ENCODE results near the gene FLAD1.
"Not testable (repeated sequence)": the region's sequence is repeated elsewhere in the genome, so short reads cannot be mapped to it uniquely, and the experiment has no call there.

The FLAD1 gene

DNA sequence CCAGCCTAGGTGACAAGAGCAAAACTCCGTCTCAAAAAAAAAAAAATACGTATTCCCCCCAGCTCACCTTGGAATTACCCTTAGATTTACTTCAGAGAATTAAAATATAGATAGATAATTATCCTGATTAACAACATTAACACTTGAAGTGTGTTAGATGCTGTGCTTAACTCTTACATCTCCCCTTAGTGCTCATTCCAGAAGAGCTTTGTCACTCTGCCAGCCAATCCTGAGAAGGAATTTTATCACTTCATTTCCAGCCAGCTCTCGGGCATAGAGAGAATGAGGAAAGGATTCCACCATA, 11.0 kb upstream of the FLAD1 start:
- peak overlapping the region; percentile 93 for H3K4me3 ChIP-seq (ENCODE audit: low read length)
- H3K4me1 ChIP-seq (ENCODE audit: insufficient read depth, low read length) = peaks cover 26% of the 10 kb centered on the region
- H3K36me3 ChIP-seq (ENCODE audit: insufficient read depth, low read depth, low read length) = peaks cover 14% of the 10 kb centered on the region
- peak overlapping the region; percentile 93; the same call in 1 of the 2 replicates for H3K9ac ChIP-seq (ENCODE audit: low read depth, low read length)
- no peaks in the 10 kb centered on the region for H3K27me3 ChIP-seq (ENCODE audit: insufficient read depth, low read length)
- no peaks in the 10 kb centered on the region for H3K9me3 ChIP-seq (ENCODE audit: insufficient read depth, low read depth, low read length)
- H3K27ac ChIP-seq (ENCODE audit: low read length) = peak overlapping the region; percentile 98

DNA sequence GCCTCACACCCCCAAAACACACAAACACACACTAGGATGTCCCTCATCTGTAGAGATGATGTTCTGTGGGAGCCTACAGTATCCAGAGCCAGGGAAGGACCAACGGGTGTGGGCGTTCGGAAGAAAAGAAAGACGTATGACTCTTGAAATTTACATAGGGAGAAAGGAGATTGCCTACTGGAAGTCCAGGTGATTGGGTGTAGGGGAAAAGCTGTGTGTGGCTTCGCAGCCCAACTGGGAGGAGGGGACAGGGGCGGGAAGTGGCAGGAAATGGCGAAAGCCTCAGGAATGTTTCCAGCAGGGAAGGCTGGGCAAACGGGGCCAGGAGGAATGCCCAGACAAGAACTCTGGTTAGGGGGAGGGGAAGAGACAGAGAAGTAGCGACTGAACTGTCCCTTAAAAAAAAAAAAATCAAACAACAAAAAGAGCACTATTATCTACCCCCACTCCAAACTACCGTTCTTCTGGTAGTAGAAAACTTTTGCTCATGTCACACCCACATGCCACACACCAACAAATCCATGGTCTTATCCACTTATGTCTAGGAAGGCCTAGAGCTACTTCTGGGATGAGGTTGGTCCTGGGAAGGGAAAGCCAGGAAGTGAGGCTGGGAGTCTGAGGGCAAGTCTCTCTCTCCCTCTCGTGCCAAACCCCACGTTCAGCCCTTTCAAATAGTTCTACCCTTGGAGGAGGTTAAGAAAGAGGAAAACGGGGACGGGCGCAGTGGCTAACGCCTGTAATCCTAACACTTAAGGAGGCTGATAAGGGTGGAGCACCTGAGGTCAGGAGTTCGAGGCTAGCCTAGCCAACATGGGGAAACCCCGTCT, 10.4 kb upstream of the FLAD1 start:
- Histone ChIP-seq H3K9ac (ENCODE audit: low read depth, low read length) (peak overlapping the region; percentile 93), H3K27me3 (ENCODE audit: insufficient read depth, low read length) (no peaks in the 10 kb centered on the region), H3K27ac (ENCODE audit: low read length) (peak overlapping the region; percentile 98), H3K4me3 (ENCODE audit: low read length) (peak overlapping the region; percentile 93), H3K9me3 (ENCODE audit: insufficient read depth, low read depth, low read length) (no peaks in the 10 kb centered on the region), H3K36me3 (ENCODE audit: insufficient read depth, low read depth, low read length) (peaks cover 14% of the 10 kb centered on the region), H3K4me1 (ENCODE audit: insufficient read depth, low read length) (peaks cover 26% of the 10 kb centered on the region)

DNA sequence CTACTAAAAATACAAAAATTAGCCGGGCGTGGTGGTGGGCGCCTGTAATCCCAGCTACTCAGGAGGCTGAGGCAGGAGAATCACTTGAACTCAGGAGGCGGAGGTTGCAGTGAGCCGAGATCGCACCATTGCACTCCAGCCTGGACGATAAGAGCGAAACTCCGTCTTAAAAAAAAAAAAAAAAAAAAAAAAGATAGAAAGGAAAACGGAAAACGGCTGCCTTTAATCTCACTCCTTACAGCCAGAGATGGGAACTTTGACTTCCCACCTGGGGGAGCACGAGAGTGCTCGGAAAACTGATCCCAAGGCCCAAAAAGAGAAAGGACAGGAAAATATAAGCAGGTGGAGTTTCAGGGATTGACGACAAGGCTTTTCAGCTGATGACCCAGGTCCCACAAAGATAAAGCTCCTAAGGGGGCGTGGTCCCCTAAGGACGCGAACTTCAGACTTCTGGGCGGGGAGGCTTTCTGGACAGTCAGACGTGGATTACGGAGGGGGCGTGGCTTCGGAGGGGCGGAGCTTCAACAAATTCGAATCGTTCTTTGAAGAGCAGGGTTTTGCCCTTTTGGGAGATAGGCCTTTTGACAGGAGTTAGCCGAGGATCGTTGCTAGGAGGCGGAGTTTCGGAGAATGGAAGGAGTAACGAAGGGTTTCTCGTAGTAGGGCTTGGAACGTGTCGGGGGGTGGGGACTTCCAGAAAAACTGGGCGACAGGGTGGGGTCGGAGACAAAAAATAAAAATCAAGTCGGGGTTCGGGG, 9.6 kb upstream of the FLAD1 start:
- Histone ChIP-seq H3K27me3 (ENCODE audit: insufficient read depth, low read length) (no peaks in the 10 kb centered on the region), H3K9me3 (ENCODE audit: insufficient read depth, low read depth, low read length) (no peaks in the 10 kb centered on the region), H3K9ac (ENCODE audit: low read depth, low read length) (peak overlapping the region; percentile 93), H3K27ac (ENCODE audit: low read length) (peak overlapping the region; percentile 98), H3K36me3 (ENCODE audit: insufficient read depth, low read depth, low read length) (peaks cover 15% of the 10 kb centered on the region), H3K4me3 (ENCODE audit: low read length) (peak overlapping the region; percentile 93), H3K4me1 (ENCODE audit: insufficient read depth, low read length) (peaks cover 26% of the 10 kb centered on the region)

DNA sequence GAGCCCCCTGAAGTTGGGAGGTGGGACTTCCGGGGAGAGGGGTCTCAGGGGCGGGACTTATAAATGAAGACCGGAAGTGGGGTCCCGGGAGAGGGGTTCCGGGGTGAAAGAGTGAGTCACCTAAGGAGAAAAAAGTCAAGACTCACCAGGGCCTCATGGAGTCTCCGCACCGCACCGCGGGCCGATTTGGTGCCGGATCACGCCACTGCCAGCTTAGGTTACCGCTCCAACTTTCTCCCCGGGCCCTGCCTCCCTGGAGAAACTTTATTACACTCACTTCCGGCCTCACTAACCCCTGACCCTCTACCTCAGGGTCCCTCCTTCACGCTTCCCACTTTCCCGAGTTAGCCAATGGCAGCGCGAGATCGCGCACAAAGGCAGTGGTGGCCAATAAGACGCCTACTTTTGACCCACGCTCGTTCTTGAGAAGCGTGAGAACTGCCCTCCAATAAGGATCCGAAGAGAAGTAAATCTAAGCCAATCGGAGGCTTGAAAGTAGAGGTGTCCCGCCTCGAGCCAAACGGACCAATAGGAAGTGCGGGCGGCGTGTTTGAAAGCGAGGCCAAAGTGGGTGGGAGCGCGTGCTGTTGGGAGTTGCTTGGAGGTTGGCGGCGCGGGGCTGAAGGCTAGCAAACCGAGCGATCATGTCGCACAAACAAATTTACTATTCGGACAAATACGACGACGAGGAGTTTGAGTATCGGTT, 8.9 kb upstream of the FLAD1 start, which contains the start of gene CKS1B:
Gene CKS1B (plus strand): TSS at position 580 of the 706 bp plus-strand sequence. CDS start 65 bp downstream, at position 645.
- Histone ChIP-seq H3K36me3 (ENCODE audit: insufficient read depth, low read depth, low read length) (peaks cover 19% of the 10 kb centered on the region), H3K9me3 (ENCODE audit: insufficient read depth, low read depth, low read length) (no peaks in the 10 kb centered on the region), H3K9ac (ENCODE audit: low read depth, low read length) (peak within 1 kb of the TSS; percentile 93), H3K27me3 (ENCODE audit: insufficient read depth, low read length) (no peaks in the 10 kb centered on the region), H3K27ac (ENCODE audit: low read length) (peak within 1 kb of the TSS; percentile 98), H3K4me3 (ENCODE audit: low read length) (peak within 1 kb of the TSS; percentile 93), H3K4me1 (ENCODE audit: insufficient read depth, low read length) (peaks cover 22% of the 10 kb centered on the region)

DNA sequence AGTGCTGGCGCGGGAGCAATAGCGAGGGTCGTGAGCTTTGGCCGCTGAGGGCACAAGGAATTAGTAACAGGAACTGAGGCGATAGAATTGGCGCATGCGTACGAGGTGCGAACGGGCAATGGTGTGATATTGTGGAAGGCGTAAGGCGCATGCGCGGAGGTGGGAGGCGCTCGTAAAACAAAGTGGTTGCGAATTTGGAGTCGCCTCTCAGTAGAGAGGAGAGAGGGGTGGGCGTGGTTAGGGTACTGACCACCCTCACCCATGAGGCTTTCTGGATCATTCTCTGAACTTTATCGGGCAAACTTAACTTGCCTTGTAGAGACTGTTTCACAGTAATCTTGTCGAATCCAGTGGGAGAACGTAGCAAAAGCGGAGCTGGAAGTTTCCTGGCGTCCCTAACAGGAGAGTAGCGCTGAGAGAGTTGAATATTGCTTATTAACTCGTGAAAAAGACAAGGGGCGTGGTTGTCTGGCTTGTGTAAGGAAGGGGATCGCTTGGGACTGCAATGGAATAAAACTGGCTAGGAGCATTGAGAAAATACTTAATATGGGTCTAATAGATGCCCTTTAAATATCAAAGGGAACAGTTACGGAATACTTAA, 8.2 kb upstream of the FLAD1 start:
- Histone ChIP-seq H3K4me1 (ENCODE audit: insufficient read depth, low read length) (peaks cover 21% of the 10 kb centered on the region), H3K9ac (ENCODE audit: low read depth, low read length) (peak overlapping the region; percentile 93)

DNA sequence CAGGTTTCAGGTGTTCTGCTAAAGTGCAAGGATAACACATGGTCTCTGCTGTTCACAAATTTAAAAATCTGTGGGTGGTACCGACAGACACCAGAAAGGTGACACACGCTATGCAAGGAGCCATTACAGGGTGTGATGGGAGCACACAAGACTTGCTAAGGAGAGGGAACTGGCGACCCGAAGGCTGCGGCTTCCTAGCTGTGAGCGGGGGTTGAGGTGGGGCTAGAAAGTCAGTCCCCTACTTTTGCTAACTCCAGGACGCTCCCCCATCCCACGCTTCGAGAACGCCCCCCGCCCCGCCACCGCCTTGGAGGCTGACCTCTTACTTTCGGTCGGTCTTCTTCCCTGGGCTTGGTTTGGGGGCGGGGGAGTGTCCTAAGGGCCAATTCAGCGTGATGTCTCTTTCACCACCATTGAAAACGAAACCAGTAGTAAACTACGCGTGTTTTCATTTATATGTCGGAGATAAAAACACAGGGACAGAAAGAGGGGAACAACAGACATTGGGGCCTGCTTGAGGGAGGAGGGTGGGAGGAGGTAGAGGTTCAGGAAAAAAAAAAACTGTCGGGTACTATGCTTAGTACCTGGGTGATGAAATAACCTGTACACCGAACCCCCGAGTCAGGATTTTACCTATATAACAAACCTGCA, 7.6 kb upstream of the FLAD1 start:
- Histone ChIP-seq H3K4me1 (ENCODE audit: insufficient read depth, low read length) (peaks cover 21% of the 10 kb centered on the region), H3K27ac (ENCODE audit: low read length) (peak overlapping the region; percentile 32), H3K36me3 (ENCODE audit: insufficient read depth, low read depth, low read length) (peaks cover 29% of the 10 kb centered on the region), H3K4me3 (ENCODE audit: low read length) (peak overlapping the region; percentile 93), H3K9ac (ENCODE audit: low read depth, low read length) (peak overlapping the region; percentile 93), H3K27me3 (ENCODE audit: insufficient read depth, low read length) (no peaks in the 10 kb centered on the region), H3K9me3 (ENCODE audit: insufficient read depth, low read depth, low read length) (no peaks in the 10 kb centered on the region)

More for the DNA sequence above, 8.2 kb upstream of the FLAD1 start:
- Histone ChIP-seq H3K36me3 (ENCODE audit: insufficient read depth, low read depth, low read length) (peaks cover 26% of the 10 kb centered on the region), H3K4me3 (ENCODE audit: low read length) (peak overlapping the region; percentile 93), H3K9me3 (ENCODE audit: insufficient read depth, low read depth, low read length) (no peaks in the 10 kb centered on the region), H3K27ac (ENCODE audit: low read length) (peak overlapping the region; percentile 32), H3K27me3 (ENCODE audit: insufficient read depth, low read length) (no peaks in the 10 kb centered on the region)

DNA sequence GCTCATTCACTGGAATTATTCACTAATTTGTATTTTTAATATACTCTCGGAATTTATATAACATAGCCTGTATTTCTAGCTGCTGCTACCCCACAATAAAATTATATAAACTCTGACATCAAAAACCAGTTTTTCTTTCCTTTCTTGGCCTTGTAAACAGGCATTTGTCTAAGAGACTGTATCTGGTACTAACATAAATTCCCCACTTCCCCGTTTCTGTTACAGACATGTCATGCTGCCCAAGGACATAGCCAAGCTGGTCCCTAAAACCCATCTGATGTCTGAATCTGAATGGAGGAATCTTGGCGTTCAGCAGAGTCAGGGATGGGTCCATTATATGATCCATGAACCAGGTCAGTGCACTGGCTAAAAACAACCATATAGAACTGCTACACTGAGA, 5.4 kb upstream of the FLAD1 start:
- H3K27ac ChIP-seq (ENCODE audit: low read length); H3K4me3 ChIP-seq (ENCODE audit: low read length); H3K9me3 ChIP-seq (ENCODE audit: insufficient read depth, low read depth, low read length); H3K27me3 ChIP-seq (ENCODE audit: insufficient read depth, low read length); H3K9ac ChIP-seq (ENCODE audit: low read depth, low read length): not testable (repeated sequence)
- peaks cover 34% of the 10 kb centered on the region for H3K36me3 ChIP-seq (ENCODE audit: insufficient read depth, low read depth, low read length)
- H3K4me1 ChIP-seq (ENCODE audit: insufficient read depth, low read length) = peaks cover 15% of the 10 kb centered on the region; the same call in 1 of the 2 replicates

DNA sequence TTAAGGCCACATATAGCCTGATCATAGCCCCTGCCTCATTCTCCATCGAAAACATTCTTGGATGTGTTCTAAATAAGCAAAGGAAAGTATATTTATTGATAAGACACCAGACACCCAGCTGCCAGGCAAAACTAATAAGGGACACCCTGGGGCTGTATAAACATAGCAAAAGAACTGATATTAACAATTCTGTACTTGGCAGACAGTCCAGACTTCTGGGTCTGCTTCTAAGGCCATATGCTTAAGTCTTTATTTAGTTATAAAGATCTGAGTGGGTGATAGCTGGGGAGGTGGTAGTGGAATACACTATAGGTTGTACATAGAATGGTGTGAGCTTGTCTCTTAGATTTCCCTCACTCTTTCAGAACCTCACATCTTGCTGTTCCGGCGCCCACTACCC, 4.8 kb upstream of the FLAD1 start:
- H3K9ac ChIP-seq (ENCODE audit: low read depth, low read length) = no peak overlapping the region
- no peaks in the 10 kb centered on the region for H3K27me3 ChIP-seq (ENCODE audit: insufficient read depth, low read length)
- no peak overlapping the region for H3K27ac ChIP-seq (ENCODE audit: low read length)
- peaks cover 11% of the 10 kb centered on the region; the same call in 1 of the 2 replicates for H3K4me1 ChIP-seq (ENCODE audit: insufficient read depth, low read length)
- H3K9me3 ChIP-seq (ENCODE audit: insufficient read depth, low read depth, low read length) = no peaks in the 10 kb centered on the region
- peaks cover 34% of the 10 kb centered on the region for H3K36me3 ChIP-seq (ENCODE audit: insufficient read depth, low read depth, low read length)
- no peak overlapping the region for H3K4me3 ChIP-seq (ENCODE audit: low read length)

DNA sequence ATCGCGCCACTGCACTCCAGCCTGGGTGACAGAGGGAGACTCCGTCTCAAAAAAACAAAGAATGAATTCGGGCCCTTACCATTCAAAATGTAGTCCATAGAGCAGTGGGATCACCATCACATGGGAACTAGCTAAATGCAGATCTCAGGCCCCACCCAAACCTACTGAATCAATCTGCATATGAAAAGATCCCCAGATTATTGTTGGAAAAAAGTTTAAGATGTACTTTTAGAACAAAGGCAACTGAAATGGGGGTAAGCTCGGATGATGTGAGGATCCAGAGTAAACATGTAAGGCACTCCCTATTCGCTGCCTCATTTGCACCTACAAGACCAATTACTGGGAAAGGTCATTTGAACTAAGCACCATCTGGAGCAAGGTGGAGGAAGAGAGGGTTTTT, 803 bp upstream of the FLAD1 start:
- H3K4me3 ChIP-seq (ENCODE audit: low read length) = peak overlapping the region; percentile 91
- H3K4me1 ChIP-seq (ENCODE audit: insufficient read depth, low read length) = peaks cover 6% of the 10 kb centered on the region; the same call in 1 of the 2 replicates
- H3K27me3 ChIP-seq (ENCODE audit: insufficient read depth, low read length) = no peaks in the 10 kb centered on the region
- H3K9ac ChIP-seq (ENCODE audit: low read depth, low read length) = peak overlapping the region; percentile 96
- H3K36me3 ChIP-seq (ENCODE audit: insufficient read depth, low read depth, low read length) = peaks cover 53% of the 10 kb centered on the region
- H3K9me3 ChIP-seq (ENCODE audit: insufficient read depth, low read depth, low read length) = no peaks in the 10 kb centered on the region
- peak overlapping the region; percentile 80 for H3K27ac ChIP-seq (ENCODE audit: low read length)

DNA sequence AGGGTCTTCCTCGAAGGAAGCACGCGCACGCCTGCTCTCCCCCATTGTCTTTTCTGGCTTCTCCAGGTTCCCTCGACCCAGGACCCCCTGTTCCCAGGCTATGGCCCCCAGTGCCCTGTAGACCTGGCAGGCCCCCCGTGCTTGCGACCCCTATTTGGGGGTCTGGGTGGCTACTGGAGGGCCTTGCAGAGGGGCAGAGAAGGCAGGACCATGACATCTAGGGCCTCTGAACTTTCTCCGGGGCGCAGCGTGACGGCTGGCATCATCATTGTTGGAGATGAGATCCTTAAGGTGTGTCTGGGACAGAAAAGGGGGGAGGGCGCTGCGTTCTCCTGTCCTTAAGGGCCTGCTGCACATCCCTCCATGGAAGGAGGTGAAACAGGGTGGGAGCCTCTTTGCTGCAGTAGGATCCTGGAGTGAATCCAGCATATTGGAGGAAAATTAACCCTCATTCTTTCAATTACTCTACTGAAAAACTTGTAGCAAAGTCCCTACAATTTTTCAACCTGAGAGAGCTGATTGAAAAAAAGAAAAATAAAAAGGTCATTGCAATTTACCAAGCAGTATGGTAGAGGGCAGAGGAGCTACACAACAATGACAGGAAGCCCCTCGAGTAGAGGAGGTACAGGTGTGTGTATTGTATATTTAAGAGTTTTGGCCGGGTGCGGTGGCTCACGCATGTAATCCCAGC, 777 bp downstream of the FLAD1 start:
- no peaks in the 10 kb centered on the region for H3K9me3 ChIP-seq (ENCODE audit: insufficient read depth, low read depth, low read length)
- peak overlapping the region; percentile 96 for H3K9ac ChIP-seq (ENCODE audit: low read depth, low read length)
- H3K36me3 ChIP-seq (ENCODE audit: insufficient read depth, low read depth, low read length) = peaks cover 54% of the 10 kb centered on the region
- H3K27ac ChIP-seq (ENCODE audit: low read length) = peak overlapping the region; percentile 62
- H3K4me3 ChIP-seq (ENCODE audit: low read length) = peak overlapping the region; percentile 91
- peaks cover 6% of the 10 kb centered on the region; the same call in 1 of the 2 replicates for H3K4me1 ChIP-seq (ENCODE audit: insufficient read depth, low read length)
- no peaks in the 10 kb centered on the region for H3K27me3 ChIP-seq (ENCODE audit: insufficient read depth, low read length)

Measured in iPS-20b (cell line).